HG03571 (cell line): ENCODE results near the gene ATF6.
"Not testable (repeated sequence)": the region's sequence is repeated elsewhere in the genome, so short reads cannot be mapped to it uniquely, and the experiment has no call there.

Experiments
- ATAC-seq: cut with Tn5 transposase; IDR thresholded peaks from one replicate; pipeline ENCODE4 v1.9.1; 2021; ENCODE audit not compliant: unreplicated experiment

The ATF6 gene

DNA sequence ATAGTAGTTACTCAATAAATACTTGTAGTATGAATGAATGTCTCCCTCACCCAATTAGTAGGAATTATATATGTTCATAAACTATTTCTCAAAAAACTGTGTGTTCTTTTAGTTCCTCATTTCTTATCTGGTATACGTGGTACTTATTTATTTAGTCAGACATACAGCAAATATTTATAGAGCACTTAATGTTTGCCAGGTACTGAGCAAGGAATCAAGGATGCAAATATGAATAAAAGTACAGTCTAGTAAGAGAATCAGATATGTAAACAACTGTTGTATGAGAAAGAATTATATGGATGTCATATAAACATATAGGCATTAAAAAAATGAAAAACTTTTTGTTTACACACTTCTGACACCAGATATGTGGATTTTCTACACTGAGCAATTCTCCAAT, 58.5 kb downstream of the ATF6 start:
- ATAC-seq: no peak

DNA sequence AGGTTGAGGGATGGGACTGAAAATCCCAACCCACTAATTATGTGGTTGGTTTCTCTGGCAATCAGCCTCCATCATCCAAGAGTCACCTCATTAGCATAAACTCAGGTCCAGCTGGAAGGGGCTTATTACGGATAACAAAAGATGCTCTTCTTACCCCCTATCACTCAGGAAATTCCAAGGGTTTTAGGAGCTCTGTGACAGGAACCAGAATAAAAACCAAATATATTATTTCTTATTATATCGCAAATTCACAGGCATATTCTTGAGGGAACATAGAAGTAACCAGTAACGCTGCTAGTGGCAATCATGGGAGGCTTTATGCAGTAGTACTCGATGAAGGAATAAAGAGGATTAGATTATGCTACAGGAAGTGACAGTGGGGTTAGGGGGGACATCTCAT, 59.7 kb downstream of the ATF6 start:
- no peak for ATAC-seq

GRCh38 chr1:161826478-161826877, 60.4 kb downstream of the ATF6 start:
- no peak for ATAC-seq

DNA sequence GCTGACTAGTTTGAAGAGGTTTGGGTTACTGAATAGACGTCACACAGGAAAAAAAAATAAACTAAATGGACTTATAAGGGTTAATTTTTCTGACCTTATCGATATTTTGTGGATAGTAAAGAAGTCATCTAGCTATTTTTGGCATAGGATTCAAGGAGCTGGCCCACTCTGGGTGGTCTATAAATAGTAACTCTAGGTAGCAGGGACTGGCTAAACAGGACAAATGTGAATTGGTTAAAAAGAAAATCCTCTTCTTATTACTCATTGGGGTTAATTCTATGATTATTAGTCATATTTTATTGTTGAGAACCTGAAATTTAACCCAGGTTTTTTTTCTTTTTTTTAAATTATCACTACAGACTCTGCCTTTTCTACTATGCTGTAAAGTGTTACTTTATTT, 61.7 kb downstream of the ATF6 start:
- no peak for ATAC-seq

DNA sequence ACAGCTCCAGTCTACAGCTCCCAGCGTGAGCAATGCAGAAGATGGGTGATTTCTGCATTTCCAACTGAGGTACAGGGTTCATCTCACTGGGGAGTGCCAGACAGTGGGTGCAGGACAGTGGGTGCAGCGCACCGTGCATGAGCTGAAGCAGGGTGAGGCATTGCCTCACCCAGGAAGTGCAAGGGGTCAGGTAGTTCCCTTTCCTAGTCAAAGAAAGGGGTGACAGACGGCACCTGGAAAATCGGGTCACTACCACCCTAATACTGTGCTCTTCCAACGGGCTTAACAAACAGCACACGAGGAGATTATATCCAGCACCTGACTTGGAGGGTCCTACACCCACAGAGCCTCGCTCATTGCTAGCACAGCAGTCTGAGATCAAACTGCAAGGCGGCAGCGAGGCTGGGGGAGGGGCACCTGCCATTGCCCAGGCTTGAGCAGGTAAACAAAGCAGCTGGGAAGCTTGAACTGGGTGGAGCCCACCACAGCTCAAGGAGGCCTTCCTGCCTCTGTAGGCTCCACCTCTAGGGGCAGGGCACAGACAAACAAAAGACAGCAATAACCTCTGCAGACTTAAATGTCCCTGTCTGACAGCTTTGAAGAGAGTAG, 66.3 kb downstream of the ATF6 start:
- ATAC-seq: not testable (repeated sequence)

GRCh38 chr1:161834967-161835550, 68.9 kb downstream of the ATF6 start:
- ATAC-seq: no peak

- ATAC-seq: no peak
These were observed 69.9 kb downstream of the ATF6 start for GRCh38 chr1:161836018-161836417.

GRCh38 chr1:161838362-161838761, 72.2 kb downstream of the ATF6 start:
- ATAC-seq: no peak

- ATAC-seq: no peak
These were observed 72.8 kb downstream of the ATF6 start for GRCh38 chr1:161838885-161839284.

- no peak for ATAC-seq
These were observed 73.5 kb downstream of the ATF6 start for GRCh38 chr1:161839591-161839990.

DNA sequence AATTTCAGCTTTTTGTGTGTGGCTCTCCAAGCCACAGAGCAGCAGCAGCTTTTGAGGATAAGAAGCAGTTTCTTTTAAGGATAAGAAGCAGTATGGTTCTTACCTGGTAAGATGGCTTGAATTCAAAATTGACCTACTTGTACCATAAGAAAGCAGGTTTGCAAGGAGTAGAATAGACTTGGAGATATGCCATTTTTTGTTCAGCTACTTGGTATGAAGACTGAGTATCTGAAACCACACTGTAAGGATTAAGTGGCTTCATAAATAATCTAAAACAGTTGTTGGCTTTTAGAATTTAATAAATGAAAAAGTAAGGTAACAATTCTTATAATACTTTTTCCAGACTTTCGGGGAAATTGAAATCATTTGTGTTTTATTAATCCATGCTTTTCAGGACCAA, 74.2 kb downstream of the ATF6 start:
- ATAC-seq: no peak

- no peak for ATAC-seq
These were observed 77.0 kb downstream of the ATF6 start for GRCh38 chr1:161843156-161843555.

DNA sequence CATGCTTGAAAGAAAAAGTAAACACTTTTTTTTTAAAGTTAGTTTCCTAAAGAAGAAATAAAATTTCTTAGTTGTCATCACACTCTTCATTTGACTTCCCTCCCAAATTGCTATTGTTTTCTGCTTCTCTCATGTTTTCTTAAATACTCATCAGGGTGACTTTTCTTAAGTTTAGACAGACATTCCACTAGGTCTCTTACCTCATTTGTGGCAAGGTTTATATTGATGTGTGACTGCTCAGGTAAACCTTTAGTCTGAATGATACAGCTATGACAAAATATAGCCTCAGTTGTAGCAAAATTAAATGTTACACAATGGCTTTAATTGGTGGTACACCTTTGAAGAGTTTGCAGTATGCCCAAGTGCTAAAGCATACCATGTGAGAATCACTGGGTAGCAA, 78.6 kb downstream of the ATF6 start:
- ATAC-seq: no peak

DNA sequence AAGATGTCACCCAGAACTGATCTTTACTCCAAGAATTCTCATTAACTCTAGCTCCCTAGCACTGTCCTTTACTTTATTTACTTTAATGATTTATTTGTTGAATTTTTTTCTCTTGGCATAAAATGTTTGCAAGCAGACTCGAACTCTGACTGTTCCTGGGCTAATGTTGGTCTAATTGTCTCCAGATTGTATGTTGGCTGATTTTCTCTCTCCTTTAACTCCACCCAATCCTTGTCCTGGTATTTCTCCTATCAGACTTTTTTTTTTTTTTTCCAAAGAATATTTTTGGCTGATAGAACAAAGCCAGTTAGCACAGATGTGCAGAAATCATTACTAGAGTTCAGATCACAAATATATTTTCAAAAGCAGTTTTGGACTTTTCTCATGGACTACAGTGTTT, 82.6 kb downstream of the ATF6 start:
- ATAC-seq: no peak

- ATAC-seq: no peak
These were observed 83.4 kb downstream of the ATF6 start for GRCh38 chr1:161849518-161849917.

- no peak for ATAC-seq
These were observed 89.1 kb downstream of the ATF6 start for GRCh38 chr1:161855260-161855659.

- no peak for ATAC-seq
These were observed 92.2 kb downstream of the ATF6 start for GRCh38 chr1:161858271-161858670.

DNA sequence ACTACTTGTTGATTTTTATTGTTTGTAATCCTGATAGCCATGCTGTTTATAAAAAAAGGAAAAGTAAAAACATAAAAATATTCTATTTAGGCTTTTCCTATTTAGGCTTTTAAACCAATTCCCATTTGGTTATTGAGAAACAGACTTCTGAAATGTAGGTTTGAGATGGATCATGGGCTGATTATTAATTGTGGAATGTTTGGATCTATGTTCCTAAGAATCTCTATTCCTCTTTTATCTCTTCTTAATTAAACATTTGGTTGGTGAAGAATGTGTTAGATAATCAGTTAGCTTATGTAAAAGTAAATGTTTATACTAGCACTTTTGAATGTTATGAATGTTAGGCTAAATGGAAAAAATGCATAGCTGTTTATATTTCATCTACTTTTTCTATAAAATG, 97.4 kb downstream of the ATF6 start:
- ATAC-seq: no peak

DNA sequence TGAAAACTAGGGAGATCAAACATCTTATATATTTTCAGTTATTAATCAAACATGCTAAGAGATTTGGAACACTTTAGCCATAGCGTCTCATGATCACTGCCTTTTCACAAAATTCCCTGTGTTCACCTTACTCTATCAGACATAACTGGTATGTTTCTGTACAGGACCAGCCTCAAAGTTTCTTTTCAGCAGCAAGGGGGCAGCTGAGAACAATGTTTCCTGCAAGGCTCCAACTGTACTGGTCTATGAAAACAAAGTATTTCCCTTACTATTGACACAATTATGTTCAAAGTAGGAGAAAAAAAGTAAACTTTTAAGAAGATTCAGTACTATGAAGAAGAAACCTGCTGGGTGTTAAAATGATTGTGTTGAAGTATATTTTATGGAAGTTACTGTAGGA, 98.5 kb downstream of the ATF6 start:
- ATAC-seq: no peak

DNA sequence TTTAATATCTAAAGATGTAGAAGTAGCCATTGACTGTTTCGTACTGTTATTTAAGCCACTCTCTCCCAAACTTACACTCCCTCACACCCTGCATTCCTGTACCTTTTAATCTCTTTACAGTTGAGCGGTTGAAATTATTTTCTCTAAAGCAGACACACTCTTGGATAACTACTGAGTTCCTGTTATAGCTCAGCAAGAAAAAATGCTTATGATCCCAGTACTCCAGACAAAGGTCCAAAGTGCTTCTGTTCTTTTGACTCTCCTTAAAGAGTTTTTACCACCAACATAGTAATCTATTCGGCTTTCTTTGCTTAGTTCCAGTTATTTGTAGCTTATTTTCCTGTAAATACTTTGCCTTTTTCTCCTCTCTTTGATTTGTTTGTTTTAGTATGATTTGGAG, 100.1 kb downstream of the ATF6 start:
- ATAC-seq: no peak

DNA sequence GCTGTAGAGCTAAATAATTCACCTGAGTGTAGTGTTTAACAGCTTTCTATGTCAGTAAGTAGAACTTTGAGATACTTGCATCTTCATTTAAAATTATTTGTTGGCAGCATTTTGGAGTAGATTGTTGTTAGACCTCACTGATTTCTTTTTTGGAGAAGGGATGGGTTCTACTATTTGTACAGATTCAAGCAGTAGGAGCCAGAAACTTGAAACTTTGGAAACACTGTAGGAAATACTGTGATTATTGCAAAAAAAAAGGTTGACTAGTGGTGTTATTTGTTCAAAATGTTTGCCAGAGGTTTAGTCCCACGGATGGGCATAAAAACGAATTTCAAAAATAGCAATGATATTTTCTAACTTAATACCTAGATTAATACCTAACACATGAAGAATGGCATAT, 102.7 kb downstream of the ATF6 start:
- ATAC-seq: no peak

- no peak for ATAC-seq
These were observed 103.2 kb downstream of the ATF6 start for GRCh38 chr1:161869291-161869690.

DNA sequence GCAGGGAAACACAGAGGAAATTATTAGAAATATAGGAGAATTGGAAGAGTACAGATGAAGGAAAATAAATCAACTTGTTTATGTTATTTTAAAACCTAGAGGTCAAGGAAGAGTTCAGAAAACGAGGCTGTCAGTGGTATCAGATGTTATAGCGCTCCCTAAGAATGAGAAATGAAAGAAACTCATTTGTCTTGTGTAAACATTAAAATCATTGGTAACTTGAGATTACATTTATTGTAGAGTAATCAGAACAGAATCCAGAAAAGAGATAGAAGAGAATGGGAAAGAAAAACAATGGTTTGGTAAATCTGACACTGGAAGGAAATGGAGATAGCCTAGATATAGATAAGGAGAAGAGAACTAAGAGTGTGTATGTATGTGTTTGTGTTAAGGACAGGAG, 106.4 kb downstream of the ATF6 start:
- no peak for ATAC-seq
